ENCODE results near the gene COPE.

GRCh38 chr19:18865106-18865972, 53.8 kb downstream of the COPE start:
- TF ChIP-seq POLR2AphosphoS5 (IDR thresholded peaks at IDR 0.05; ENCODE audit: low read depth, low read length) (no peak), TAF1 (IDR thresholded peaks at IDR 0.05; ENCODE audit: borderline replicate concordance, insufficient read depth, low read length) (no peak)
- TF ChIP-seq, protein P1, sequence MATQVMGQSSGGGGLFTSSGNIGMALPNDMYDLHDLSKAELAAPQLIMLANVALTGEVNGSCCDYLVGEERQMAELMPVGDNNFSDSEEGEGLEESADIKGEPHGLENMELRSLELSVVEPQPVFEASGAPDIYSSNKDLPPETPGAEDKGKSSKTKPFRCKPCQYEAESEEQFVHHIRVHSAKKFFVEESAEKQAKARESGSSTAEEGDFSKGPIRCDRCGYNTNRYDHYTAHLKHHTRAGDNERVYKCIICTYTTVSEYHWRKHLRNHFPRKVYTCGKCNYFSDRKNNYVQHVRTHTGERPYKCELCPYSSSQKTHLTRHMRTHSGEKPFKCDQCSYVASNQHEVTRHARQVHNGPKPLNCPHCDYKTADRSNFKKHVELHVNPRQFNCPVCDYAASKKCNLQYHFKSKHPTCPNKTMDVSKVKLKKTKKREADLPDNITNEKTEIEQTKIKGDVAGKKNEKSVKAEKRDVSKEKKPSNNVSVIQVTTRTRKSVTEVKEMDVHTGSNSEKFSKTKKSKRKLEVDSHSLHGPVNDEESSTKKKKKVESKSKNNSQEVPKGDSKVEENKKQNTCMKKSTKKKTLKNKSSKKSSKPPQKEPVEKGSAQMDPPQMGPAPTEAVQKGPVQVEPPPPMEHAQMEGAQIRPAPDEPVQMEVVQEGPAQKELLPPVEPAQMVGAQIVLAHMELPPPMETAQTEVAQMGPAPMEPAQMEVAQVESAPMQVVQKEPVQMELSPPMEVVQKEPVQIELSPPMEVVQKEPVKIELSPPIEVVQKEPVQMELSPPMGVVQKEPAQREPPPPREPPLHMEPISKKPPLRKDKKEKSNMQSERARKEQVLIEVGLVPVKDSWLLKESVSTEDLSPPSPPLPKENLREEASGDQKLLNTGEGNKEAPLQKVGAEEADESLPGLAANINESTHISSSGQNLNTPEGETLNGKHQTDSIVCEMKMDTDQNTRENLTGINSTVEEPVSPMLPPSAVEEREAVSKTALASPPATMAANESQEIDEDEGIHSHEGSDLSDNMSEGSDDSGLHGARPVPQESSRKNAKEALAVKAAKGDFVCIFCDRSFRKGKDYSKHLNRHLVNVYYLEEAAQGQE (IDR thresholded peaks at IDR 0.05; ENCODE audit: insufficient read depth in 1 of 2, low read depth in 2 of 2, low read length in 2 of 2) = no peak
